ENCODE measurements around the gene YES1. TPM values are rescaled to one million over a fixed set of nuclear protein-coding genes. Genes with fewer than 3 reads are reported as not detected.

The YES1 gene
- 64.5 and 113 TPM in 2 replicates for total RNA-seq

DNA sequence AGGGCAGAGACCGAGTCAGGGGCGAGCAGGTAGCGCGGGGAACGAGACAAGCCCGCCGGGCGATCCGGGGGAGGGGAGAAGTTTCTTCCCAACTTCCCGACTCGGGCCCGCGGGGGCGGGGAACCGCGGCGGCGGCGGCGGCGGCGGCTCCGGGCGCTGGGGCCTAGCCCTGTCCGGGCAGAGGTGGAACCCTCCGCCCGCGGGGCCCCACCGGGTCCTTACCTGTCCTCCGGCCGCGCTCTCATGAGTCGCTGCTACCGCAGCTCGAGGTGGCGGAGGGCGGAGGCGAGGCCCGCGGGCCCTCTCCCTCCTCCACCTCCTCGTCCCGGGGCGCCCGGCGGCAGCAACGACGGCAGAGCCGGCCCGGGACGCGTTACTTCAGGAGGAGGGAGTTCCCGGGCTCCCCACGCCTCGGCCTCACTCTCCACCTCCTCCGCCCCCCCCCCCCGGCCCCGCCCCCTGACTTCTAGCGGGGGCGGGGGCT, at the start of gene YES1:
Gene YES1, minus strand, starts transcription at position 351 of the 484 bp plus-strand sequence. CDS start 55,415 bp downstream, outside the sequence.

DNA sequence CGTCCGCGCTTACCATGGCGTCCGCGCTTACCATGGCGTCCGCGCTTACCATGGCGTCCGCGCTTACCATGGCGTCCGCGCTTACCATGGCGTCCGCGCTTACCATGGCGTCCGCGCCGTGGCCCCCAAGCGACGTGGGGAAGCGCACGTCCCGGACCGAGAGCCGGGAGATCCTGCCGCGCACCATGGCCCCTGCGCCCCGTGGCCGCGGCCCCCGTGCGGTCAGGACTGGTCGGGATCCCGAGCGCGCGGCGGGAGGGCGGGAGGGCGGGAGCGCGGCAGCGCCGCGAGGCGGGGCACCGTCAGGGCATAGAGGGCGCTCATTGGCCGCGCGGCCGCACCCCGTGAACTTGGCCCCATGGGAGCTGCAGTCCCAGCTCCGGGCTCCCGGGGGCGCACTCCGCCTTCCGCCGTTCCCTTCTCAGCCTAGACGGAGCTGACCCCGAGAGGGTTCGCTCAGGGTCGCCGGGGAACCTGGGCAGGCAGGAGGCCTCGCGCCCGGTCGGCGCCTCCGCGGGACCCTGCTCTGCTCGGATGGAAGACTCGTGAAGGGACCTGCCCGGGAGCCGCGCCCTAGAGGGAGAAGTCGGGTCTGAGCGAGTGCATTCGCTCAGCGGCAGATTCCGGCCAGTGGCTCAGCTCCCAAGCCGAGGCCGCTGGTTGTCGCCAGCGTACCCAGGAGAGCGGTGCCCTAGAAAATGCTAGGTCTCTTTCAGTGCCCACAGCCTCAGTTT, 99.5 kb downstream of the YES1 start, which contains the start of gene ENOSF1:
Gene ENOSF1, minus strand, starts transcription at position 230 of the 734 bp plus-strand sequence. Its CDS starts 43 bp downstream, at position 187.

Other genes with a start within 250 kb of the YES1 start
- not detected in 2 replicates for gene CETN1, start 231.9 kb downstream of the YES1 start, total RNA-seq
- gene CLUL1, start 215.3 kb downstream of the YES1 start, total RNA-seq, result not detected in 2 replicates
- 45.4 and 61.4 TPM in 2 replicates for gene TYMS, start 154.6 kb downstream of the YES1 start, total RNA-seq
- gene ENOSF1, start 99.6 kb downstream of the YES1 start, total RNA-seq, result 16.7 and 21.8 TPM in 2 replicates
- not detected in 2 replicates for gene ADCYAP1, start 92.6 kb upstream of the YES1 start, total RNA-seq